RPMI8226 (cell line): ENCODE results near the gene KASH5.
A peak's percentile ranks its signal among the peaks of the same experiment; 100 is the strongest.

Experiments
- DNase-seq: peaks from one replicate; pipeline ENCODE4 v3.0.0-alpha.2; 2015

Gene KASH5

GRCh38 chr19:49396738-49397505 lies 8.9 kb downstream of the KASH5 start:
- no peak for DNase-seq

DNA sequence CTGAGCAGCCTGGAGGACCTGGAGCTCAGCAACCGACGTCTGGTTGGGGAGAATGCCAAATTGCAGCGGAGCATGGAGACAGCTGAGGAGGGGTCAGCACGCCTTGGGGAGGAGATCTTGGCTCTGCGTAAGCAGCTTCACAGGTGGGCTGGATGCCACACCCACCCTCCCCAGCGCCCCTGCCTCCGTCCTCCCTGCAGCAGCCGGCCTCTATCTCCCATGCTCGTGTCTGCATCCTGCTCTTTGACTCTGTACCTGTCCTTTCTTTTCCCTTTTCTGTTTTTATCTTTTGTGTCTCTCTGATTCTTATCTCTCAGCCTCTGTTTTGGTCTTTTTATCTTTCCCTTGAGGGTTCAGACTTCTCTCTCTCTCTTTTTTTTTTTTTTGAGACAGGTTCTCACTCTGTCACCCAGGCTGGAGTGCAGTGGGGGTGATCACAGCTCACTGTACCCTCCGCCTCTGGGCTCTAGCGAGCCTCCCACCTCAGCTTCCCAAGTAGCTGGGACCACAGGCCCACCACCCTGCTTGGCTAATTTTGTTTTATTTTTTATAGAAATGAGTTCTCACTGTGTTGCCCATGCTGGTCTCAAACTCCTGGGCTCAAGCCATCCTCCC lies 10.1 kb downstream of the KASH5 start:
- DNase-seq, result no peak

- DNase-seq, result no peak
Measured at GRCh38 chr19:49398931-49399330, 10.9 kb downstream of the KASH5 start.

DNA sequence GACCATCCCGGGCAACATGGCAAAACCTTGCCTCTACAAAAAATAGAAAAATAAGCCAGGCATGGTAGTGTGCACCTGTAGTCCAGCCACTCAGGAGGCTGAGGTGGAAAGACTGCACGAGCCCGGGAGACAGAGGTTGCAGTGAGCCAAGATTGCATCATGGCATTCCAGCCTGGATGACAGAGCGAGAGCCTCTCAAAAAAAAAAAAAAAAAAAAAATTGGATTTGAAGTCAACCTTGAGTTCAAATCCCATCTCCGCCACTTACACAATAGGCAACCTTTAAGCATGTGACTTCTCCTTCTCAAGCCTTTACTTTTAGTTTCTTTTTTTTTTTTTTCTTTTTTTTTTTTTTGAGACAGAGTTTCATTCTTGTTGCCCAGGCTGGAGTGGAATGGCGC lies 12.0 kb downstream of the KASH5 start:
- DNase-seq, result no peak

DNA sequence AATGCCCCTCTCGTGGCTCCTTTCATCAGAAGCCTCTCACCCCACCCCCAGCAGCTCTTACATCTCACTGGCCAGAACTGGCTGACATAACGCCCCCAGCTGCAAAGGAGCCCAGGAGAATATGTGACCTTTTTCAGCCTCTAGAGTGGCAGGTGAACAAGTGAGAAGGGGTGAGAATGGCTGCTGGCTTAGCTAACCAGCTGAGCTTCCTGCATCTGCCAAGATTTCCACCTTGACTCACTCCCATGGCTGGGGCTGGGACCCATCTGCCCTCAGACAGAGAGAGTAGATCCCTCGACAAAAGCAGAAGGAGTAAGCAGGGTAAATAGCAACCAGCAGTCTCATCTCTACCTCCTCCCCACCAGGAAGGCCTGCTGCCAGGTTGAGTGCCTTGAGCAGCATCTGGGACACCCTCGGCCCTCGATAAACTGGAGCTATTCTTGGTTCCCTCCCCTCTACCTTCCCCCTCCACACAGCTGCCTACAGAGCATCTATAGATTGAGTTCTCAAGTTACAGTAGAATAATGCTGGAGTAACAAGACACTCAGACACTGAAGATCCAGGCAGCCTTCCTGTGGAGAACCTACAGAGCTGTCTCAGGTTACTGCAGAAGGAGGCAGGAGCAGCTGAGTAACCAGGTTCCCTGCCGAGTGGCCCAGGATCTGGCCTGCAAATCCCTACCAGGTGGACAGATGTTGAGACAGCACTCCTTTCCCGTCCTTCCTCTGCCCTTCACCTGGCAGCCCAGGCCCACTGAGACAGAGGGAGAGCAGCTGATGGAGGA lies 15.5 kb downstream of the KASH5 start:
- no peak for DNase-seq

DNA sequence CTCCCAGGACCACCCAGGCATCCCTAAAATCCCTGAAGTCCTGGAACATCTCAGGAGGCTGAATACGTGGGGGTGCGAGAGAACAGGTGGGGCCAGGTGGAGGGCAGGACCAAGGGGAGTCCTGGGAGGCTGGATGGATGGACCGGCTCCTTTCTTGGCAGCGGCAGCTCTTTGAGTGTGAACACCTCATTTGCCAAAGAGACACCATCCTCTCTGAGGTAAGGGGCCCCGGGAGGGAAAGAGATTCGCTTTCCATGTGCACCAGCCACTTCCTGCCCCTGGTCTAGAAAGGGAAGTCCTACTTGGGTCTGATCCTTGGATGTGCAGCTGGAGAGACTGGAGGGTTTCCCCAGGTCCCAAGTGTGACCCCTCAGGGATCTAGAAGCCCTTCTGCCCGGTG lies 19.0 kb downstream of the KASH5 start:
- no peak for DNase-seq

GRCh38 chr19:49407482-49408015 lies 19.5 kb downstream of the KASH5 start:
- no peak for DNase-seq

GRCh38 chr19:49408816-49409440 lies 20.9 kb downstream of the KASH5 start:
- no peak for DNase-seq

DNA sequence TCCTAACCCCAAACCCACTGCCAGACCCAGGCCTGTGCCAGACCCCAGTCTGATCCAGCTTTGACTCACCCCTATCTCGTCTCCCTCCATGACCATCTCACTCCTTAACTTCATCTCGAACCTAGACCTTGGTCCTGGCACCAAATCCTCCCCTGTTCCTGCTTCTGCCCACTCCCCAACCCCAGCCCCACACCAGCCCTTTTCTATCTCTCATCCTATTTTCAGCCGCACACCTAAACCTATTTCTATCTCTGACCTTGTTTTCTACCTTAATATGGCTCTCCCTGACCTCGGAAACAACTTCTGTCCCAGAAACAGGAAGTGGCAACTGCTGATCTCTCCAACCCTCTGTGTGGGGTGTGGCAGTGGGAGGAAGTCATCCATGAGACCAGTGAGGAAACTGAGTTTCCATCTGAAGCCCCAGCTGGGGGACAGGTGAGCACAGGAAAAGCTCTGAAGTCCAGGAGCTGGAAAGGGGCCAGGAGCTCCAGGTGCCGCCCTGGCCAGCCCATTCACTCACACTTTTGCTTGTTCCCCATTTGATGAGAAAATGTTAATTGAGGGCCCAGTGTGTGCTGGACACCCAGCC lies 21.5 kb downstream of the KASH5 start:
- DNase-seq, result peak; percentile 63

DNA sequence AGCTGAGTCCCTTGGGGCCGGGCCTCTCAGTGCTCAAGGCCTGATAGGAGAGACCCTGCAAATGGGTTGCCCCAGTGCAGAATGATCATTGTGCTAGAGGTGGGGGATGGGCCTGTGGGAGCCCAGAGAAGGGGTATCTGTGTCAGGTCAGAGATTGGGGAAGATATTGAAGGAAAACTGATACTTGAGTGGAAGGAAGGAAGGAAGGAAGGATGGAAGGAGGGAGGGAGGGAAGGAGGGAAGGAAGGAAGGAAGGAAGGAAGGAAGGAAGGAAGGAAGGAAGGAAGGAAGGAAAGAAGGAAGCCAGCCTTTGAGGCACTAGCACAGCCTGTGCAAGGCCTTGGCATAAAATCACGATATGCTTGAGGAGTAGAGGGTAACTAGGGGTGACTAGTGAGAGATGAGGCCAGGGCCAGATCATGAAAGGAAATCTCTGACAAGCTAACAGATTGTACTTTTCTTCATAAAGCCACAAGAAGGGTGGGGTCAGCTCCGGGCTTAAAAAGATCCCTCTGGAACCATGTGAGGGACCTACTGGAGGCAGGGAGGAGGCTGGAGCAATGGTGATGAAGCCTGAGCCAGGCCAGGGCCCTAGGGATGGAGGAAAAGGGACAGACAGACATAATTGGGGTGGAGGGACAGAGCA lies 23.8 kb downstream of the KASH5 start:
- no peak for DNase-seq

DNA sequence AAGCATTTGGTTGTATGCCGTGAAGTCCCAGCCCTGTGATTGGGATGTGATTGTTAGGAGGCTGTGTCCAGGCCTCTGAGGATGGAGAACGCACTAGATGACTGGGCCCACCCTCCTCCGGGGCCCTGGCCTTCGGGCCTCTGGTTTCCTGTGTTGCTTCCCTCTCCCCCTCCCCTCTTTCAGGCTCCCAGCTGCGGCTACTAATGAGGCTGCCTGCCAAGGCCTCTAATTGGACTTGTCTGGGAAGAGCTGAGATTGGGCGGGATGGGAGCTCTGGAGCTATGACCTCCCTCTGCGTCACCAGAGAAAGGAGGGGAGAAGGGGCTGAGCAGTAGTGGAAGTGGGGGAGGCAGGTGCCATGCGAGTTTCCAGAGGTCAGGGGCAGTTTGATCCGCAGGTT lies 25.3 kb downstream of the KASH5 start:
- DNase-seq, result no peak

GRCh38 chr19:49414256-49414655 lies 26.2 kb downstream of the KASH5 start:
- DNase-seq, result no peak

- no peak for DNase-seq
Measured at GRCh38 chr19:49415102-49415809, 27.2 kb downstream of the KASH5 start.

GRCh38 chr19:49415810-49416200 lies 27.8 kb downstream of the KASH5 start:
- DNase-seq, result no peak

DNA sequence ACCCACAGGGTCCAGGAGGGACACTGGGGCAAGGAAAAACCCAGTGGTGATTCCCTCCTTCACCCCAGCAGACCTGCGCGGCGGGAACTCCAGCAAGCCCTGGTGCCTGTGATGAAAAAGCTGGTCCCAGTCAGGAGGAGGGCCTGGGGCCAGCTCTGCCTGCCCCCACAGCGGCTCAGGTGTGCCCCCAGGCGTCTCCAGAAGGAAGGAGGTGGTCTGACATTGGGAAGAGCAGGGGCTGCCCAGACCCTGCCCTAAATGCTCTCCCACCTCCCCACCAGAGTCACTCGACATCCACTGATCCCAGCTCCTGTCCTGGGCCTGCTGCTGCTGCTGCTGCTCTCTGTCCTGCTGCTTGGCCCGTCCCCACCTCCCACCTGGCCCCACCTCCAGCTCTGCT lies 29.0 kb downstream of the KASH5 start:
- DNase-seq, result no peak

DNA sequence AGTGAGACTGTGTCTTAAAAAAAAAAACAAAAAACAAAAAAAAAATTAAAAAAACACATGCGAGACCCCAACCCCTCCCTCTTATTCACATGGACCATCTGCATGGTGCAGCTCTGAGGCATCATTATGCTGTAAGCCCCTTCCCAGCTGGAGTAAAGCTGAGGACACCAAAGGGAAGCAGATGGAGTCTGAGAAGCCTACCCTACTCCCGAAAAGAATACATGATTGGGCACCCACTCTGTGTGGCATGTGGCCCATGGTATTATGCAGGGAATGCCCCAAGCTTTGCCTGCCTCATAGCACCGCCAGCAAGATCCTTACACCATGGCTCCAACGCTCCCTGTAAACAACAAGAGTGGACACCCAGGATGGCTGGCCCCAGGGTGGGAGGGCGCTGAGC lies 30.5 kb downstream of the KASH5 start:
- no peak for DNase-seq

DNA sequence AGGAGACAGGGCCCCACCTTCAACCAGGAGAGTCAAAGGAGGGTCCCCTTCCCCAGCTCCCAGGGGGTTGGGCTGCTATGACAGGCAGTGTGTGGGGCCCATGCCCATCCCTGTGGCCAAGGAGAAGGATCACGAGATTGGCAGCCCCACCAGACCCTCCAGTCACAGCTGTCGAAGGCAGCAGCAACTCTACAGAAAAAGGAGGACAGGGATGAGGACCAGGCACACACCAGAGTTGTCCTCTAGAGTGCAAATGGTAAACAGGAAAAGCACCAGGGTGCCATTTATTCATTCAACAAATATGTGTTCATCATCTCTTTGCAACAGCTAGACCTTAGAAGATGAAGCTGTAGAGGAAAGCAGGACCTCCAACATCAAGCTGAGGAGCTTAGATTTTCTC lies 31.1 kb downstream of the KASH5 start:
- DNase-seq, result no peak

GRCh38 chr19:49420227-49420626 lies 32.2 kb downstream of the KASH5 start:
- no peak for DNase-seq

GRCh38 chr19:49421039-49421877 lies 33.2 kb downstream of the KASH5 start:
- peak; percentile 68 for DNase-seq

GRCh38 chr19:49421878-49422202 lies 33.8 kb downstream of the KASH5 start:
- DNase-seq, result no peak
